Lung (tissue), 12 donors: ENCODE measurements around the gene COQ9. TPM values are rescaled to one million over a fixed set of nuclear protein-coding genes. Genes with fewer than 3 reads are reported as not detected.

Experiments used
- ATAC-seq: fragments of 200-7000 bp; cut with Tn5 transposase; one replicate; pipeline ENCODE4 v1.9.1; 2020; ENCODE audit warnings: moderate number of reproducible peaks; ENCODE audit not compliant: insufficient read depth, low FRiP score
- DNase-seq, 3 donors: peaks; one replicate each; pipeline ENCODE4 v3.0.0-alpha.2; 2013 to 2017
- H3K27ac ChIP-seq, 2 donors: one replicate each; pipeline ENCODE4 v1.5.1; 2013; ENCODE audit warnings: mild to moderate bottlenecking in 2 of 2, moderate library complexity in 2 of 2, control low read depth in 1 of 2, inconsistent platforms in 1 of 2, low read depth in 1 of 2, low read length in 1 of 2
- H3K27me3 ChIP-seq, 3 donors: one replicate each; pipeline ENCODE4 v1.5.1; 2013; ENCODE audit warnings: low read length in 2 of 3; ENCODE audit not compliant: control insufficient read depth in 3 of 3, insufficient read depth in 3 of 3
- H3K36me3 ChIP-seq, 4 donors: one replicate each; pipeline ENCODE4 v1.5.1; 2013; ENCODE audit warnings: low read length in 4 of 4, mild to moderate bottlenecking in 1 of 4, moderate library complexity in 1 of 4; ENCODE audit not compliant: control insufficient read depth in 4 of 4, insufficient read depth in 4 of 4
- H3K4me1 ChIP-seq, 5 donors: one replicate each; pipeline ENCODE4 v1.5.1; 2013; ENCODE audit warnings: low read length in 5 of 5, mild to moderate bottlenecking in 2 of 5, moderate library complexity in 1 of 5; ENCODE audit not compliant: control insufficient read depth in 5 of 5, insufficient read depth in 5 of 5
- H3K4me3 ChIP-seq: one replicate; pipeline ENCODE4 v1.5.1; 2013; ENCODE audit warnings: mild to moderate bottlenecking, control low read depth, moderate library complexity
- H3K9ac ChIP-seq, 2 donors: one replicate each; pipeline ENCODE4 v1.5.1; 2013; ENCODE audit warnings: low read length in 2 of 2, control low read depth in 1 of 2; ENCODE audit not compliant: insufficient read depth in 1 of 2
- H3K9me3 ChIP-seq, 4 donors: one replicate each; pipeline ENCODE4 v1.5.1; 2013; ENCODE audit warnings: low read length in 3 of 4, mild to moderate bottlenecking in 1 of 4, moderate library complexity in 1 of 4; ENCODE audit not compliant: control insufficient read depth in 4 of 4, insufficient read depth in 3 of 4
- WGBS, 2 donors: extraction: QIAGEN DNeasy Blood & Tissue Kit; methylation state at CpG; one replicate each; pipeline ENCODE4 v1.1.7; 2013; 5-methylcytosine and 5-hydroxymethylcytosine counted together
- polyA plus RNA-seq, 2 donors: library from polyadenylated mRNA; stranded (reverse); fragments of 200-250 nt; gene quantifications; one replicate each; pipeline ENCODE4 v1.2.1, GENCODE V29; 2013
- total RNA-seq, 2 donors: library from RNA; depleted of rRNA in 1 of 2; stranded (reverse); fragments of >200 nt in 1 of 2; gene quantifications; one replicate each; pipeline ENCODE4 v1.2.1, GENCODE V29; 2014 to 2021
- TF ChIP-seq, protein P1 (sequence below): IDR thresholded peaks from 2 replicates; pipeline ENCODE4 v1.5.1; 2012; ENCODE audit warnings: mild to moderate bottlenecking; ENCODE audit errors: control extremely low read depth, extremely low read depth
- donor health status: control.
- donor health status: control.
- donor health status: Bipolar disorder and iron deficiency.
- donor health status: healthy.
- donor health status: DM: yes; HTN: yes; CAD: no.

COQ9 gene
- total and polyA plus RNA-seq, 4 donors, result 42.2 to 59.5 (median 46.8) TPM

DNA sequence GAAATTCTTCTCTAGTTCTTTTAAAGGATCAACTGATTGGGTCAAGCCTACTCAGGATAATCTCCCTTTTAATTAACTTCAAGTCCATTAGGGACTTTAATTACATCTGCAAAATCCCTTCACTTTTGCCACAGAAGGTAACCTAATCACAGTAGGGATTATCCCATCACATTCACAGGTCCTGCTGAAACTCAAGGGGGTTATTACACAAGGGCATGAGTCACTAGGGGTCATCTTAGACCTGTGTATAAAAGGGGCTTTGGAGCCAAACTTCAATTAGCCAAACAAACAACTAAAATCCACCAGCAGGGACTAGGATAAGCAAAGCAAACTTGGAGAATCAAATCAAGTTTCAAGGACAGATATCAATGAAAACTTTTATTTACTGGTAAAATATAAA, 19.5 kb upstream of the COQ9 start:
- peaks cover 21 to 34% (median 29%) of the 10 kb centered on the region in 4 donors for H3K36me3 ChIP-seq

DNA sequence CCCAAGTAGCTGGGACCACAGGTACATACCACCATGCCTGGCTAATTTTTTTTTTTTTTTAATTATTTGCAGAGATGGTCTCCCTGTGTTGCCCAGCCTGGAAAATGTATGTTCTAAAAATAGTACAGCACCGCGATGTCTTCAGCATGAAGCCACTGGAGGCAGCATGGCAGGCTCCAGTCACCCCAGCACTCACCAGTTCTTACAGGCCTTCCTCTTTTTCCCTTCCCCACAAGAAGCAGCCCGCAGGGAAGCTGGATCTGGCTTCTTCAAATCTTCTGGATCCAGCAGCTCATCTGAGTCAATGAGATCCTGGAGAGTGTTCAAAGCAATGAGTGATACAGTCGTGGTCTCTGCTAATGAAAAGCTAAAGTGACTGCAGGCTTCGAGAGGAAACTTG, 16.3 kb upstream of the COQ9 start:
- Histone ChIP-seq H3K9ac (no peak overlapping the region), H3K36me3 (peaks cover 35 to 59% (median 45%) of the 10 kb centered on the region in 4 donors), H3K27ac (no peak overlapping the region), H3K4me1 (no peaks in the 10 kb centered on the region), H3K4me3 (no peak overlapping the region), H3K9me3 (no peaks in the 10 kb centered on the region), H3K27me3 (no peaks in the 10 kb centered on the region)
- ATAC-seq, result no peak
- TF ChIP-seq, protein P1, sequence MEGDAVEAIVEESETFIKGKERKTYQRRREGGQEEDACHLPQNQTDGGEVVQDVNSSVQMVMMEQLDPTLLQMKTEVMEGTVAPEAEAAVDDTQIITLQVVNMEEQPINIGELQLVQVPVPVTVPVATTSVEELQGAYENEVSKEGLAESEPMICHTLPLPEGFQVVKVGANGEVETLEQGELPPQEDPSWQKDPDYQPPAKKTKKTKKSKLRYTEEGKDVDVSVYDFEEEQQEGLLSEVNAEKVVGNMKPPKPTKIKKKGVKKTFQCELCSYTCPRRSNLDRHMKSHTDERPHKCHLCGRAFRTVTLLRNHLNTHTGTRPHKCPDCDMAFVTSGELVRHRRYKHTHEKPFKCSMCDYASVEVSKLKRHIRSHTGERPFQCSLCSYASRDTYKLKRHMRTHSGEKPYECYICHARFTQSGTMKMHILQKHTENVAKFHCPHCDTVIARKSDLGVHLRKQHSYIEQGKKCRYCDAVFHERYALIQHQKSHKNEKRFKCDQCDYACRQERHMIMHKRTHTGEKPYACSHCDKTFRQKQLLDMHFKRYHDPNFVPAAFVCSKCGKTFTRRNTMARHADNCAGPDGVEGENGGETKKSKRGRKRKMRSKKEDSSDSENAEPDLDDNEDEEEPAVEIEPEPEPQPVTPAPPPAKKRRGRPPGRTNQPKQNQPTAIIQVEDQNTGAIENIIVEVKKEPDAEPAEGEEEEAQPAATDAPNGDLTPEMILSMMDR, result no peak
- 89 to 94% methylated on average over 5 of the region's 5 CpGs for WGBS, 2 donors
- no peak for DNase-seq

More for the DNA sequence above, 19.5 kb upstream of the COQ9 start:
- Histone ChIP-seq H3K27ac (no peak overlapping the region), H3K27me3 (no peaks in the 10 kb centered on the region), H3K4me3 (no peak overlapping the region), H3K9ac (no peak overlapping the region), H3K4me1 (peaks cover 0 to 4% (median 0%) of the 10 kb centered on the region in 5 donors), H3K9me3 (no peaks in the 10 kb centered on the region)
- ATAC-seq, result no peak
- TF ChIP-seq, protein P1, result no peak
- DNase-seq, result no peak

DNA sequence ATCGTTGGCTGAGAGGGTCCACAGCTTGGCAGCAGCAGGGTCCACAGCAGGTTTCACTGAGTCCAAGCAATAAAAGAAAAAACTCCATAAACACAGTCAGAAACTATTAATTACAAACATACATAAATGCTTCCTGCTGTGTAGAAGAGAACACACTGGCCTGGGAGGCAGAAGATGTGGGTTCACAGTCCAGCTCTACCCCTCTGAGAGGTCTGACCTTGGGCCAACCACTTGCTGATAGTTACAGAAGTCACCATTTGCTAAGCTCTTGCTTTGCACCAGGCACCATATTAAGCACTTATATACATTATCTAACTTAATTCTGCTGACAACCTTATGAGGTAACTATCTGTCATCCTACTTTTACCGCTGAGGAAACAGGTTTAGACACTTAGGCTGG, 14.8 kb upstream of the COQ9 start:
- Histone ChIP-seq H3K4me1 (no peaks in the 10 kb centered on the region), H3K4me3 (no peak overlapping the region), H3K9me3 (no peaks in the 10 kb centered on the region), H3K27ac (no peak overlapping the region), H3K36me3 (peaks cover 38 to 61% (median 50%) of the 10 kb centered on the region in 4 donors), H3K27me3 (no peaks in the 10 kb centered on the region), H3K9ac (no peak overlapping the region)
- 93 to 98% methylated on average over 2 of the region's 2 CpGs for WGBS, 2 donors
- TF ChIP-seq, protein P1, result no peak
- ATAC-seq, result no peak
- no peak for DNase-seq

DNA sequence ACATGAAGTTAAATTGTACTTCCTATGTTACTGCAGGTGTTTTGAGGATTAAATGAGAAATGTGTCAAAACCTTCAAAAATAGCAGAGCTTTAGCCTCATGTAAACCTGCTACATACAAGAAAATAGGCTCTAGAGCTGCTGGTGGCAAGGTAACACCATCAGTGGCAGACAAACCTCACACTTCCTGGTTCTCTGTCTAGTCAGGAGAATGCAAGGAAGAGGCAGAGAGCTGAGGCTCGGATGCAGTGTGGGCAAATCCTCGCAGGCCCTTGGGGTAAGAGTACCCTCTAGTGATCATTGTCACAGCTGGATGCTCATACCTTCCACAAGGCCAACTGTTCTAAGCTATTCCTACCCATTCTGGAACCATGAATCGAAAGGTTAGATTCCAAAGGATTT, 14.3 kb upstream of the COQ9 start:
- H3K27ac ChIP-seq, result no peak overlapping the region
- H3K4me1 ChIP-seq, result no peaks in the 10 kb centered on the region
- H3K9ac ChIP-seq, result no peak overlapping the region
- H3K36me3 ChIP-seq, result peaks cover 38 to 59% (median 50%) of the 10 kb centered on the region in 4 donors
- H3K4me3 ChIP-seq, result no peak overlapping the region
- TF ChIP-seq, protein P1, result no peak
- no peak for DNase-seq
- 86 to 92% methylated on average over 3 of the region's 3 CpGs for WGBS, 2 donors
- no peak for ATAC-seq
- no peaks in the 10 kb centered on the region for H3K9me3 ChIP-seq
- no peaks in the 10 kb centered on the region for H3K27me3 ChIP-seq
